22Rv1 (cell line): ENCODE data around the gene HEBP1.
A peak's percentile ranks its signal among the peaks of the same experiment; 100 is the strongest.
"Not testable (repeated sequence)": the region's sequence is repeated elsewhere in the genome, so short reads cannot be mapped to it uniquely, and the experiment has no call there.

Experiments
- H3K27ac ChIP-seq: fragments of 450-650 bp; 2 replicates; pipeline ENCODE4 v1.5.1; 2017
- ZFX ChIP-seq: fragments of 450-650 bp; IDR thresholded peaks from 2 replicates; pipeline ENCODE4 v1.6.1; 2017; ENCODE audit warnings: antibody characterized with exemption, borderline replicate concordance
- TF ChIP-seq, protein P1 (sequence below): fragments of 450-650 bp; IDR thresholded peaks from 2 replicates; pipeline ENCODE4 v1.5.1; 2017; ENCODE audit warnings: mild to moderate bottlenecking

HEBP1 gene

DNA sequence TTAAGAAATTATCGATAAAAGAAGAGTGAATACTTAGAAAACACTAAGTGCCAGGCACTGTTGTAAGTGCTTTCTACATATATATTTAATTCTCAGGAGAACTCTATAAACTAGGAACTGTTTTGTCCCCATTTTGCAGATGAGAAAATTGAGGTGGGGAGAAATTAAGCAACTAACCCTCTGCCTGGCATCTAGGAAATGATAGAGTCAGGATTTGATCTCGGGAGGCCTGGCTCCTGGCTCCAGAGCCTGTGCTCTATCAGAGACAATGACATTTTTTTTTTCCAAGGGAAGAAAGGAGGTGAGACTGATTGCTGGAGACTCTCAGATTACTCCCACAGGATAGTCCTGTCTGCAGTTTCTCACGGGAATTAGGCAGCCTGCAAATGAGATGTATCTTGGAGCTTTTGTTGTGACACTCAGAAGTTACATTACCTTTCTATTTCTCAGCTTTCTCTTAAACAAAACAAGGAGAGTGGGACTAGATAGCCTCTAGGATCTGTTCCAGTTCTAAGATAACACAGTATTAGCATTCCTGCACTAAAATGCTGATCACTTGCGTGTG is 42.7 kb upstream of the HEBP1 start:
- TF ChIP-seq, protein P1, sequence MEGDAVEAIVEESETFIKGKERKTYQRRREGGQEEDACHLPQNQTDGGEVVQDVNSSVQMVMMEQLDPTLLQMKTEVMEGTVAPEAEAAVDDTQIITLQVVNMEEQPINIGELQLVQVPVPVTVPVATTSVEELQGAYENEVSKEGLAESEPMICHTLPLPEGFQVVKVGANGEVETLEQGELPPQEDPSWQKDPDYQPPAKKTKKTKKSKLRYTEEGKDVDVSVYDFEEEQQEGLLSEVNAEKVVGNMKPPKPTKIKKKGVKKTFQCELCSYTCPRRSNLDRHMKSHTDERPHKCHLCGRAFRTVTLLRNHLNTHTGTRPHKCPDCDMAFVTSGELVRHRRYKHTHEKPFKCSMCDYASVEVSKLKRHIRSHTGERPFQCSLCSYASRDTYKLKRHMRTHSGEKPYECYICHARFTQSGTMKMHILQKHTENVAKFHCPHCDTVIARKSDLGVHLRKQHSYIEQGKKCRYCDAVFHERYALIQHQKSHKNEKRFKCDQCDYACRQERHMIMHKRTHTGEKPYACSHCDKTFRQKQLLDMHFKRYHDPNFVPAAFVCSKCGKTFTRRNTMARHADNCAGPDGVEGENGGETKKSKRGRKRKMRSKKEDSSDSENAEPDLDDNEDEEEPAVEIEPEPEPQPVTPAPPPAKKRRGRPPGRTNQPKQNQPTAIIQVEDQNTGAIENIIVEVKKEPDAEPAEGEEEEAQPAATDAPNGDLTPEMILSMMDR = no peak
- TF ChIP-seq ZFX = no peak

DNA sequence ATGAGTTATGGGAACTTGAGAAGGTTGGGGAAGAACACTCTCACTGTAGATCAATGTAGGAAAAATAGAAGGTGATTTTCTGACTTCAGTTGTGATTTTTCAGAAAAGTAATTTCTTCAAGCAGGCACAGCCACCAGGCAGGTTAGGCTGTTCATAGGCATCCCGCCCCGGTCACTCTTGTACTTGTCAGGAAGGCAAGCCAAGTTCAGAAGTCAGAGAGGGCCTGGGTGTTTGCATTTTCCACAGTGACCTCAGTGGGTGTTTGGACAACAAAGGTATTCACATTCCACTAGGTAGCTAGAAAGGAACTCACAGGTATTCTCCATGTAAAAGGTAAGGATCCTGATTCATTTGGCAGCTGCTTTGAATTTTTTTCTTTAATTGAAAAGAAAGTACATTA is 41.2 kb upstream of the HEBP1 start:
- TF ChIP-seq ZFX = no peak
- TF ChIP-seq, protein P1 = no peak
- H3K27ac ChIP-seq = no peak overlapping the region

More for the DNA sequence above, 42.7 kb upstream of the HEBP1 start:
- H3K27ac ChIP-seq = no peak overlapping the region

DNA sequence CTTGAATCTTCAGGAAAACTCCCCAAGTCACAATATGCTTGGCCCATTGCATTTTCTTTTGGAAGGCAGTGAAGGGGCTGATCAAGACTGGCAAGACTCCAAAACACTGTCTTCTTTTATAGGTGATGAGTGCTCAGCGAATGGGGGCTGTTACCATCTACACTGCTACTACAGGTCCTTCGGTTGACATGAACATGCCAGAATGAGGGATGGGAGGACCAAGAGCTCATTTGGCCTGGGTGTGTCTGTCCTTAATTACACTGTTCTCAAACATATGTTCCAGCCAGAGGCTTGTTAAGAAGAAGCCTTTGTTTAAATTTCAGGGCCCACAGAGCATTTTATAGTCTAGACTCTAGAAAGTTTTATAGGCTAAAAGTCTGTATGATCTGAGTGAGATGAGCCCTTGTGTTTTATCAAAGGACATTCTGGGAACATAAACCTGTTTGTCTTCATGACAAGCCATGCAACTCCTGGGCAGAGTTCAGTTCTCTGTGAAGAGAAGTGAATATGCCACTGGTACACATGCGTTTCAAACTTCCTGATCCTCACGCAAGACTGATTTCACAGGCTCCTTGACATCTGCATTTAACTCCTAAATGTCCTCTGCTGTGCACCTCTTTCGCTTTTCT is 39.4 kb upstream of the HEBP1 start:
- peak overlapping the region; percentile 52 for H3K27ac ChIP-seq
- TF ChIP-seq ZFX = no peak
- TF ChIP-seq, protein P1 = no peak

DNA sequence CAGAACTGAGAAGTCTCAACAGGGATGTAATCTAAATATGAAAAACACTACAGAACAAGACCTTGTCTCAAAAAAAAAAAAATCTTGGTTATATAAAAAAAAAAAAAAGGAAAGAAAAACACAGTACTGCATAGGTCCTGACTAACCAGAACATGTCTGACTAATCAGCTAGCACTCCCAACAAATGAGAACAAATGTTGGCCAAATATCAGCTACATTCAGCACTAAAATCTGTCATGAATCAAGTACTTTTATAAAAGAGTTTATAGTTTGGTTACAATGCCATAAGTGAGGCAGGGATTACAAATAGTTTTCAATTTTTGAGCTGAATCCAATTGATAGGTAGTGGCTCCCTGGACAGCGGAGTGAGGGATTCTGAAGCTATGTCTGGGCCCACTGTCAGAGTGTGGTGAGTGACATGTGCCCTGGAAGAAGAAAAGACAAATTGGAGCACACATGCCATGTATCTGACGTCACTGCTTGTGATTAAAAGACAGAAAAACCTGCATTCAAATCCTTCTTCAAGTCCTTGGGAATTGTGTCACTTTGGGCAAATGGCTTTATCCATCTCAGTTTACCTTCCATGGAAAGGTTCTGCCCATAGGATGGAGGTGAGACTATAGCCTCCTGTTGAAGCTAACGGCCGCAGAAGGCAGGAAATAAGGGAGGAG is 38.6 kb upstream of the HEBP1 start:
- TF ChIP-seq, protein P1 = no peak
- TF ChIP-seq ZFX = no peak
- peak overlapping the region; percentile 52 for H3K27ac ChIP-seq

DNA sequence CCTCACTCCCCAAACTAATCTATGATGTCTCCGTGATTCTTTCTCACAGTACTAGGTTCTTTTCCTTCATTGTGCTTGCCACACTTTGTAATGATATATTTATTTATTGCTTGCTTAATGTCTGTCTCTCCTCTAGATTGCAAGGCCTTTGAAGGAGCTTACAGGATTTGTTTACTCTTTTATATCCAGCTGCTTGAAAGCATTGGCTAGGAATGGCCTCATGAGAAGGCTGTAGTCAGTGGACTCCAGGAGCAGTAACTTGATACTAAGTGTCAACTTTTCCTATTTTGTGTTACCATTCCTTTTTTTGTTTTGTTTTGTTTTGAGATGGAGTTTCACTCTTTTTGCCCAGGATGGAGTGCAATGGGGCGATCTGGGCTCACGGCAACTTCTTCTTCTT is 36.8 kb upstream of the HEBP1 start:
- TF ChIP-seq ZFX = no peak
- TF ChIP-seq, protein P1 = no peak

DNA sequence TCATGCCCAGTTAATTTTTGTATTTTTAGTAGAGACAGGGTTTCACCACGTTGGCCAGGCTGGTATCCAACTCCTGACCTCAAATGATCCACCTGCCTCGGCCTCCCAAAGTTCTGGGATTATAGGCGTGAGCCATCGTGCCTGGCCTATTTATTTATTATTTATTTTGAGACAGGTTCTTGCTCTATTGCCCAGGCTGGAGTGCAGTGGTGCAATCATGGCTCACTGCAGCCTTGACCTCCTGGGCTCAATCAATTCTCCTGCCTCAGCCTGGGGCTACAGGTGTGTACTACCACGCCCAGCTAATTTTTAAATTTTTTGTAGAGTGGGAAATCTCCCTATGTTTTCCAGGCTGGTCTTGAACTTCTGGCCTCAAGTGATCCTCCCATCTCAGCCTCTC is 35.3 kb upstream of the HEBP1 start:
- not testable (repeated sequence) for H3K27ac ChIP-seq

More for the DNA sequence above, 36.8 kb upstream of the HEBP1 start:
- H3K27ac ChIP-seq = no peak overlapping the region

DNA sequence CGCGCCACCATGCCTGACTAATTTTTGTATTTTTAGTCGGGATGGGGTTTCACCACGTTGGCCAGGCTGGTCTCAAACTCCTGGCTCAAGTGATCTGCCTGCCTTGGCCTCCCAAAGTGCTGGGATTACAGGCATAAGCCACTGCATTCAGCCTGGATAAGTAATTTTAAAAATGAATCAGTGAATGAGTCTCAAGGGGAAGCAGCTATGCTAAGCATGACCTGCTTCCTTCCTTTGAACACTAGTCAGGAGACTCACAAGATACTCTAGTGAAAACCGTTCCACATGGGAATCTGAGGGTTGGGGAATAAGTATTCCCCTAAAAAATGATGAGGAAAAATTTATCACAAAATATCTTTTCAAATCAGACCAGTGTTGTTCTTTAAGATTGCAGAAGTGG is 33.4 kb upstream of the HEBP1 start:
- H3K27ac ChIP-seq = no peak overlapping the region
- no peak for TF ChIP-seq ZFX
- TF ChIP-seq, protein P1 = no peak
